Smooth muscle cell (in vitro differentiated cells): Measurements from ENCODE around the gene PBX2. TPM values are rescaled to one million over a fixed set of nuclear protein-coding genes. Genes with fewer than 3 reads are reported as not detected.
A peak's percentile ranks its signal among the peaks of the same experiment; 100 is the strongest.
"Not testable (repeated sequence)": the region's sequence is repeated elsewhere in the genome, so short reads cannot be mapped to it uniquely, and the experiment has no call there.

ENCODE experiments used
- DNase-seq: peaks from one replicate; lab custom pipeline; 2025; ENCODE audit not compliant: unreplicated experiment; lab: John Stamatoyannopoulos, UW
- H2AFZ ChIP-seq: fragments of 200-600 bp; sonication (generic); 2 replicates; pipeline ENCODE4 v1.6.0; 2016; ENCODE audit warnings: antibody characterized with exemption, low read depth, mild to moderate bottlenecking
- H3F3A ChIP-seq: fragments of 200-600 bp; sonication (generic); 2 replicates; pipeline ENCODE4 v1.6.0; 2017; ENCODE audit warnings: antibody characterized with exemption, low read depth
- H3K27ac ChIP-seq: fragments of 200-600 bp; sonication (generic); 2 replicates; pipeline ENCODE4 v1.5.1; 2016; ENCODE audit warnings: low read depth, mild to moderate bottlenecking
- H3K27me3 ChIP-seq: fragments of 200-600 bp; sonication (generic); 2 replicates; pipeline ENCODE4 v1.6.1; 2016; ENCODE audit warnings: low read depth, mild to moderate bottlenecking
- H3K36me3 ChIP-seq: fragments of 200-600 bp; sonication (generic); 2 replicates; pipeline ENCODE4 v1.5.1; 2016; ENCODE audit warnings: low read depth
- H3K4me1 ChIP-seq: fragments of 200-600 bp; sonication (generic); 2 replicates; pipeline ENCODE4 v1.5.1; 2016; ENCODE audit warnings: low read depth
- H3K4me2 ChIP-seq: fragments of 200-600 bp; sonication (generic); 2 replicates; pipeline ENCODE4 v1.6.0; 2016; ENCODE audit warnings: mild to moderate bottlenecking
- H3K4me3 ChIP-seq: fragments of 200-600 bp; sonication (generic); 2 replicates; pipeline ENCODE4 v1.5.1; 2016; ENCODE audit warnings: mild to moderate bottlenecking
- H3K79me2 ChIP-seq: fragments of 200-600 bp; sonication (generic); 2 replicates; pipeline ENCODE4 v1.6.0; 2016; ENCODE audit warnings: low read depth, mild to moderate bottlenecking
- H3K9ac ChIP-seq: fragments of 200-600 bp; sonication (generic); 2 replicates; pipeline ENCODE4 v1.6.0; 2016; ENCODE audit warnings: low read depth
- H3K9me3 ChIP-seq: fragments of 200-600 bp; sonication (generic); replicated peaks from 2 replicates; pipeline ENCODE4 v1.5.1; 2016; ENCODE audit warnings: low read depth
- H4K20me1 ChIP-seq: fragments of 200-600 bp; sonication (generic); 2 replicates; pipeline ENCODE4 v1.6.0; 2016; ENCODE audit warnings: low read depth
- CTCF ChIP-seq: fragments of 200-600 bp; sonication (generic); IDR thresholded peaks from 2 replicates; pipeline ENCODE4 v1.5.1; 2017; ENCODE audit warnings: borderline replicate concordance, mild to moderate bottlenecking, antibody characterized with exemption; ENCODE audit not compliant: insufficient read depth, poor library complexity, severe bottlenecking
- WGBS: methylation state at CpG from one replicate; pipeline ENCODE4 v1.1.7; 2016; ENCODE audit warnings: low lambda C conversion rate; 5-methylcytosine and 5-hydroxymethylcytosine counted together
- polyA plus RNA-seq: library from polyadenylated mRNA; unstranded; fragments of >200 nt; fragmentation: Nextera tagmentation; extraction: Ambion mirVana; gene quantifications from 2 replicates; pipeline ENCODE4 v1.2.1, GENCODE V29; 2016
- total RNA-seq: library from RNA; depleted of rRNA; stranded (reverse); fragments of >200 nt; gene quantifications from 2 replicates; pipeline ENCODE4 v1.2.3, GENCODE V29; 2014

Gene PBX2
- total and polyA plus RNA-seq, 2 experiments from 2014 or later: 14.0 to 43.6 TPM

GRCh38 chr6:32146687-32147086 is 43.3 kb downstream of the PBX2 start:
- Histone ChIP-seq H3K79me2 (no peaks in the 10 kb centered on the region), H3K9me3 (no peaks in the 10 kb centered on the region), H3F3A (no peaks in the 10 kb centered on the region), H3K9ac (no peak overlapping the region), H4K20me1 (no peaks in the 10 kb centered on the region), H2AFZ (peak overlapping the region; percentile 27), H3K4me1 (peaks cover 3% of the 10 kb centered on the region), H3K27me3 (peaks cover 26% of the 10 kb centered on the region), H3K27ac (no peak overlapping the region), H3K36me3 (no peaks in the 10 kb centered on the region), H3K4me2 (no peak overlapping the region), H3K4me3 (no peak overlapping the region)
- DNase-seq: no peak
- whole genome bisulfite sequencing: 43% methylated on average over 4 of the region's 4 CpGs
- no peak for TF ChIP-seq CTCF

- Histone ChIP-seq H3K27ac (no peak overlapping the region), H3K4me3 (no peak overlapping the region), H3K27me3 (peaks cover 24% of the 10 kb centered on the region), H3K9ac (no peak overlapping the region), H3K9me3 (no peaks in the 10 kb centered on the region), H3K4me2 (no peak overlapping the region), H3K79me2 (no peaks in the 10 kb centered on the region), H4K20me1 (no peaks in the 10 kb centered on the region), H3F3A (no peaks in the 10 kb centered on the region), H3K4me1 (peaks cover under 1% of the 10 kb centered on the region), H3K36me3 (no peaks in the 10 kb centered on the region), H2AFZ (peak overlapping the region; percentile 27)
- DNase-seq: no peak
- 72% methylated on average over 1 of the region's 1 CpG for WGBS
- no peak for TF ChIP-seq CTCF
Observed at GRCh38 chr6:32146287-32146686, 43.7 kb downstream of the PBX2 start.

- H3K79me2 ChIP-seq, H3K27me3 ChIP-seq, H2AFZ ChIP-seq, H3K9me3 ChIP-seq, H3K27ac ChIP-seq, H3K36me3 ChIP-seq, H3K4me1 ChIP-seq, H3K9ac ChIP-seq, H3F3A ChIP-seq, H4K20me1 ChIP-seq, H3K4me3 ChIP-seq, DNase-seq, H3K4me2 ChIP-seq: not testable (repeated sequence)
- WGBS: 96% methylated on average over 7 of the region's 7 CpGs
Observed at GRCh38 chr6:32144238-32144637, 45.8 kb downstream of the PBX2 start.

GRCh38 chr6:32140420-32141046 is 49.5 kb downstream of the PBX2 start:
- H3K27me3 ChIP-seq: no peaks in the 10 kb centered on the region
- H3K4me2 ChIP-seq: no peak overlapping the region
- H3K4me1 ChIP-seq: no peaks in the 10 kb centered on the region
- no peaks in the 10 kb centered on the region for H4K20me1 ChIP-seq
- TF ChIP-seq CTCF: no peak
- 64% methylated on average over 5 of the region's 5 CpGs for whole genome bisulfite sequencing
- no peaks in the 10 kb centered on the region for H3K79me2 ChIP-seq
- peak overlapping the region; percentile 54 for H2AFZ ChIP-seq
- DNase-seq: no peak
- H3K27ac ChIP-seq: no peak overlapping the region
- H3K36me3 ChIP-seq: no peaks in the 10 kb centered on the region
- H3F3A ChIP-seq: no peaks in the 10 kb centered on the region
- no peak overlapping the region for H3K4me3 ChIP-seq
- H3K9me3 ChIP-seq: no peaks in the 10 kb centered on the region
- H3K9ac ChIP-seq: no peak overlapping the region
